Measurements from ENCODE around the gene EIF5A2. TPM values are rescaled to one million over a fixed set of nuclear protein-coding genes. Genes with fewer than 3 reads are reported as not detected.

Gene EIF5A2
- total RNA-seq, 4 donors from 2014 or later = 1.8 to 37.4 (median 3.3) TPM

DNA sequence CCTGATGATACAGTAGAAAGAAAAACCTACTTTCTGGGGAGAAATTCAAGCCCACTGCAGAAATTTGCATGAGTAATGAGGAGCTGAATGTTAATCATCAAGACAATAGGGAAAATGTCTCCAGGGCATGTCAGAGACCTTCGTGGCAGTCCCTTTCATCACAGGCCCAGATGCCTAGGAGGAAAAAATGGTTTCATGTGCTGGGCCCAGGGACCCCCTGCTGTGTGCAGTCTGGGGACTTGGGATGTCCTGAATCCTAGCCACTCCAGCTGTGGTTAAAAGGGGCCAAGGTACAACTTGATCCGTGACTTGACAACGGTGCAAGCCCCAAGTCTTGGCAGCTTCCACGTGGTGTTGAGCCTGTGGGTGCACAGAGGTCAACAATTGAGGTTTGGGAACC lies 10.3 kb upstream of the EIF5A2 start:
- no peak for DNase-seq
- in situ Hi-C loops (cut with MboI; ENCODE audit: low pct_ligation_motif_present in 1 of 4, low pct_unique_long_range_greater_than_20kb in 1 of 4, low sequenced_read_pairs in 3 of 4) = no loop called here
- no peaks in the 10 kb centered on the region for H3K27me3 ChIP-seq
- H3K36me3 ChIP-seq = no peaks in the 10 kb centered on the region
- H3K27ac ChIP-seq = no peak overlapping the region
- no peak overlapping the region for H3K4me3 ChIP-seq
- intact Hi-C loops (cut with DNase I; ENCODE audit: low total_unique reads) = no loop called here
- H3K9me3 ChIP-seq = peaks cover 7 to 17% of the 10 kb centered on the region in 2 donors
- TF ChIP-seq, protein P1, sequence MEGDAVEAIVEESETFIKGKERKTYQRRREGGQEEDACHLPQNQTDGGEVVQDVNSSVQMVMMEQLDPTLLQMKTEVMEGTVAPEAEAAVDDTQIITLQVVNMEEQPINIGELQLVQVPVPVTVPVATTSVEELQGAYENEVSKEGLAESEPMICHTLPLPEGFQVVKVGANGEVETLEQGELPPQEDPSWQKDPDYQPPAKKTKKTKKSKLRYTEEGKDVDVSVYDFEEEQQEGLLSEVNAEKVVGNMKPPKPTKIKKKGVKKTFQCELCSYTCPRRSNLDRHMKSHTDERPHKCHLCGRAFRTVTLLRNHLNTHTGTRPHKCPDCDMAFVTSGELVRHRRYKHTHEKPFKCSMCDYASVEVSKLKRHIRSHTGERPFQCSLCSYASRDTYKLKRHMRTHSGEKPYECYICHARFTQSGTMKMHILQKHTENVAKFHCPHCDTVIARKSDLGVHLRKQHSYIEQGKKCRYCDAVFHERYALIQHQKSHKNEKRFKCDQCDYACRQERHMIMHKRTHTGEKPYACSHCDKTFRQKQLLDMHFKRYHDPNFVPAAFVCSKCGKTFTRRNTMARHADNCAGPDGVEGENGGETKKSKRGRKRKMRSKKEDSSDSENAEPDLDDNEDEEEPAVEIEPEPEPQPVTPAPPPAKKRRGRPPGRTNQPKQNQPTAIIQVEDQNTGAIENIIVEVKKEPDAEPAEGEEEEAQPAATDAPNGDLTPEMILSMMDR (IDR thresholded peaks at IDR 0.05) = no peak
- TF ChIP-seq POLR2A (IDR thresholded peaks at IDR 0.05) = no peak
- WGBS, 2 donors (ENCODE audit: low coverage in 1 of 2) = 59% methylated on average over 3 of the region's 4 CpGs; no CpG with 5 or more reads in 1 of the 2 donors
- no peaks in the 10 kb centered on the region for H3K4me1 ChIP-seq

- Histone ChIP-seq H3K4me3 (no peak overlapping the region), H3K4me1 (no peaks in the 10 kb centered on the region), H3K36me3 (no peaks in the 10 kb centered on the region), H3K9me3 (peaks cover 7 to 22% of the 10 kb centered on the region in 2 donors), H3K27me3 (no peaks in the 10 kb centered on the region), H3K27ac (no peak overlapping the region)
- in situ Hi-C loops (cut with MboI; ENCODE audit: low pct_ligation_motif_present in 1 of 4, low pct_unique_long_range_greater_than_20kb in 1 of 4, low sequenced_read_pairs in 3 of 4) = no loop called here
- intact Hi-C loops (cut with DNase I; ENCODE audit: low total_unique reads) = no loop called here
- DNase-seq = no peak
- WGBS, 2 donors (ENCODE audit: low coverage in 1 of 2) = 31 to 45% methylated on average over 1 of the region's 1 CpG
- no peak for TF ChIP-seq EP300 (IDR thresholded peaks at IDR 0.05; ENCODE audit: low read depth)
- TF ChIP-seq, protein P1 (IDR thresholded peaks at IDR 0.05) = no peak
- no peak for TF ChIP-seq POLR2AphosphoS5 (IDR thresholded peaks at IDR 0.05)
- TF ChIP-seq POLR2A (IDR thresholded peaks at IDR 0.05) = no peak
Measured at GRCh38 chr3:170914690-170915089, 6.3 kb upstream of the EIF5A2 start.

DNA sequence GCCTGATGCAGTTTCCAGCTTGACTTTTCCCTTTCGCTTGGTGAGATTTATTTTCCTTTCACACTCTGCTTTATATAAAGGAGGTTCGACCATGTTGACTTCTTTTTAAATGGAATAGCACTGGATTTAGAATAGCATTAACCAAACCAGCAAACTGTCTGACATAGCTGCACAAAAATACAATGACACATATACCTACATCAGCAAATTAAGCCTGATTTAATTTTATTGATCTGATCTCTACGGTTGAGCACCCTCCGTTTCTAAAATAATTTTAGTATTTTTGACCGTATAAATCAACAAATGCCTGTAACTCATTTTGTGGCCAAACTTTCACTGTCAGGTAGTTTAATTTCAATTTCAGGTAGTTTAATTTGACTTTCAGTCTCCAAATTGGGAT lies 5.8 kb upstream of the EIF5A2 start:
- TF ChIP-seq POLR2A (IDR thresholded peaks at IDR 0.05) (no peak), EP300 (IDR thresholded peaks at IDR 0.05; ENCODE audit: low read depth) (no peak), POLR2AphosphoS5 (IDR thresholded peaks at IDR 0.05) (no peak)
- TF ChIP-seq, protein P1 (IDR thresholded peaks at IDR 0.05) = no peak
- Histone ChIP-seq H3K36me3 (no peaks in the 10 kb centered on the region), H3K27ac (no peak overlapping the region), H3K4me1 (no peaks in the 10 kb centered on the region), H3K27me3 (no peaks in the 10 kb centered on the region), H3K4me3 (no peak overlapping the region), H3K9me3 (peaks cover 5 to 22% of the 10 kb centered on the region in 2 donors)
- no peak for DNase-seq
- 94% methylated on average over 5 of the region's 5 CpGs for WGBS, 2 donors (ENCODE audit: low coverage in 1 of 2)
- intact Hi-C loops (cut with DNase I; ENCODE audit: low total_unique reads) = no loop called here
- in situ Hi-C loops (cut with MboI; ENCODE audit: low pct_ligation_motif_present in 1 of 4, low pct_unique_long_range_greater_than_20kb in 1 of 4, low sequenced_read_pairs in 3 of 4) = no loop called here

DNA sequence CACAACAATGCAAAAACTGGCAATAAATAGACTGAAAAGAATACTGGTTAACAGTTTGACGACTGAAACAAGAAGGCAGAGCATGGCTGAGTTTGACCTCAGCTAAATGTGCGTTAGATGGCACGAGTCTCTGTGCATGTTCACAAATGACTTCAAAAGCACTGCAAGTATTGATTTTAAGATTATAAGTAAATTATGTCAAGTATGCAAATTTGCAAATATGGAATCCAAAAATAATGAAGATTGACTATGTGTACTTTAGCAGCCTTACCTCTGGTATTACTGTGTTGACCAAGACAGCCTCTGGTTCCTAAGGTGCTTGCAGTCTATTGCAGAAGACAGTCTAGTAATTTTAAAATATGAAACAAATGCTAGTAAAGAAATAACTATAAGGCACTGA lies 2.6 kb upstream of the EIF5A2 start:
- TF ChIP-seq POLR2AphosphoS5 (IDR thresholded peaks at IDR 0.05) (no peak), EP300 (IDR thresholded peaks at IDR 0.05; ENCODE audit: low read depth) (no peak), POLR2A (IDR thresholded peaks at IDR 0.05) (no peak)
- TF ChIP-seq, protein P1 (IDR thresholded peaks at IDR 0.05) = no peak
- Histone ChIP-seq H3K27me3 (no peaks in the 10 kb centered on the region), H3K4me1 (peaks cover 7 to 13% (median 11%) of the 10 kb centered on the region in 4 donors), H3K27ac (no peak overlapping the region), H3K9me3 (peaks cover 0 to 6% of the 10 kb centered on the region in 2 donors), H3K4me3 (no peak overlapping the region), H3K36me3 (no peaks in the 10 kb centered on the region)
- WGBS, 2 donors (ENCODE audit: low coverage in 1 of 2) = 90 to 100% methylated on average over 2 to 3 of the region's 3 CpGs
- in situ Hi-C loops (cut with MboI; ENCODE audit: low pct_ligation_motif_present in 1 of 4, low pct_unique_long_range_greater_than_20kb in 1 of 4, low sequenced_read_pairs in 3 of 4) (no loop called here), intact Hi-C loops (cut with DNase I; ENCODE audit: low total_unique reads) (no loop called here)
- no peak for DNase-seq

Measured in transverse colon (tissue), 4 donors.